ENCODE results near the gene POLK. TPM values are rescaled to one million over a fixed set of nuclear protein-coding genes. Genes with fewer than 3 reads are reported as not detected.

Gene POLK
- total RNA-seq (2022): 7.5 and 11.1 TPM in 2 replicates
- percentile 67 among the genes with signal in this experiment for Bru-seq, nascent RNA
- percentile 68 among the genes with signal in this experiment for BruChase-seq, experiment 1, labeled RNA remaining after a 2-hour chase
- percentile 62 among the genes with signal in this experiment for BruChase-seq, experiment 2, labeled RNA remaining after a 6-hour chase
- long read RNA-seq, partial matches to known transcripts: 1 of 2 reads
- long read RNA-seq, other reads (novel, unspliced or antisense): 1 of 2 reads

GRCh38 chr5:75511435-75512382 is at the start of gene POLK, which contains the start of gene CERT1:
Gene POLK (plus strand): TSS chr5:75511891.
Gene CERT1 (minus strand): TSS chr5:75511629. CDS start chr5:75511207, 422 bp downstream.
- peaks cover 15% of the 10 kb centered on the region for H3K4me1 Mint-ChIP-seq (ENCODE audit: low read depth, unreplicated experiment)
- H3K27ac Mint-ChIP-seq (ENCODE audit: unreplicated experiment): peak within 1 kb of the TSS; percentile 91
- H3K9me3 ChIP-seq: no peaks in the 10 kb centered on the region
- peak; percentile 98 to 99 for DNase-seq
- ChIA-PET POLR2A (interaction anchor here (0.6 to 1.4 kb wide), 5 partner anchors 9 to 724 kb away, joined by 3 to 18 read pairs (median 4); partner anchors contain the start of gene HMGCR), CTCF (interaction anchor here (0.7 to 0.8 kb wide), 3 partner anchors 63 to 737 kb away, joined by 3 to 5 read pairs (median 4); no protein-coding TSS in a partner anchor)
- H3K36me3 Mint-ChIP-seq (ENCODE audit: insufficient read depth, unreplicated experiment): peaks cover 13% of the 10 kb centered on the region
- no peaks in the 10 kb centered on the region for H3K27me3 Mint-ChIP-seq (ENCODE audit: insufficient read depth, unreplicated experiment)
- peak within 1 kb of the TSS; percentile 98 for H3K4me3 ChIP-seq (ENCODE audit: low read depth, low read length)
- BruUV-seq (replicated peaks): no TSS peak
- intact Hi-C loops (cut with micrococcal nuclease; ENCODE audit: unreplicated experiment): loop anchor here (1.0 to 5.0 kb wide), 5 partner anchors 12 to 174 kb away; partner anchors contain the start of genes ANKDD1B and HMGCR
- H3K4me3 Mint-ChIP-seq (ENCODE audit: unreplicated experiment): peak within 1 kb of the TSS; percentile 100
- H3K36me3 ChIP-seq (ENCODE audit: control insufficient read depth, insufficient read depth, low read length): no peaks in the 10 kb centered on the region
- H3K4me1 ChIP-seq: peaks cover 5% of the 10 kb centered on the region
- no peak for TF ChIP-seq CTCF (IDR thresholded peaks at IDR 0.05; ENCODE audit: insufficient read depth in 1 of 2, low read depth in 1 of 2, low read length in 1 of 2, severe bottlenecking in 1 of 2, unreplicated experiment in 1 of 2)
- no peaks in the 10 kb centered on the region for H3K27me3 ChIP-seq (replicated peaks; ENCODE audit: control insufficient read depth, insufficient read depth, low read length)
- no peaks in the 10 kb centered on the region for H3K9me3 Mint-ChIP-seq (ENCODE audit: unreplicated experiment)

GRCh38 chr5:75463726-75464125 is 48.0 kb upstream of the POLK start:
- H3K36me3 ChIP-seq (ENCODE audit: control insufficient read depth, insufficient read depth, low read length): no peaks in the 10 kb centered on the region
- BruUV-seq (replicated peaks): no TSS peak
- no peak overlapping the region for H3K4me3 ChIP-seq (ENCODE audit: low read depth, low read length)
- Mint-ChIP-seq H3K9me3 (ENCODE audit: unreplicated experiment) (peaks cover 10% of the 10 kb centered on the region), H3K4me1 (ENCODE audit: low read depth, unreplicated experiment) (peaks cover 38% of the 10 kb centered on the region), H3K27me3 (ENCODE audit: insufficient read depth, unreplicated experiment) (no peaks in the 10 kb centered on the region), H3K4me3 (ENCODE audit: unreplicated experiment) (no peak overlapping the region), H3K27ac (ENCODE audit: unreplicated experiment) (no peak overlapping the region), H3K36me3 (ENCODE audit: insufficient read depth, unreplicated experiment) (peaks cover 12% of the 10 kb centered on the region)
- no peak for DNase-seq
- ChIA-PET CTCF (no interaction called here), POLR2A (no interaction called here)
- no peaks in the 10 kb centered on the region for H3K27me3 ChIP-seq (replicated peaks; ENCODE audit: control insufficient read depth, insufficient read depth, low read length)
- H3K9me3 ChIP-seq: no peaks in the 10 kb centered on the region
- intact Hi-C loops (cut with micrococcal nuclease; ENCODE audit: unreplicated experiment): no loop called here
- no peak for TF ChIP-seq CTCF (IDR thresholded peaks at IDR 0.05; ENCODE audit: insufficient read depth in 1 of 2, low read depth in 1 of 2, low read length in 1 of 2, severe bottlenecking in 1 of 2, unreplicated experiment in 1 of 2)
- H3K4me1 ChIP-seq: peaks cover 9% of the 10 kb centered on the region

- POLR2A ChIA-PET: no interaction called here
- Histone ChIP-seq H3K4me1 (peaks cover 9% of the 10 kb centered on the region; the same call in 1 of the 2 replicates), H3K9me3 (peaks cover 12% of the 10 kb centered on the region; the same call in 1 of the 2 replicates), H3K4me3 (ENCODE audit: low read depth, low read length) (no peak overlapping the region), H3K36me3 (ENCODE audit: control insufficient read depth, insufficient read depth, low read length) (no peaks in the 10 kb centered on the region), H3K27me3 (replicated peaks; ENCODE audit: control insufficient read depth, insufficient read depth, low read length) (no peaks in the 10 kb centered on the region)
- no peak for DNase-seq
- Mint-ChIP-seq H3K27me3 (ENCODE audit: insufficient read depth, unreplicated experiment) (no peaks in the 10 kb centered on the region), H3K4me1 (ENCODE audit: low read depth, unreplicated experiment) (peaks cover 44% of the 10 kb centered on the region), H3K4me3 (ENCODE audit: unreplicated experiment) (no peak overlapping the region), H3K9me3 (ENCODE audit: unreplicated experiment) (peaks cover 28% of the 10 kb centered on the region), H3K27ac (ENCODE audit: unreplicated experiment) (no peak overlapping the region), H3K36me3 (ENCODE audit: insufficient read depth, unreplicated experiment) (peaks cover 15% of the 10 kb centered on the region)
- intact Hi-C loops (cut with micrococcal nuclease; ENCODE audit: unreplicated experiment): loop anchor here (5.0 kb wide), 1 partner anchor 47 kb away; the partner anchor contains the start of genes CERT1 and POLK
- CTCF ChIA-PET: no interaction called here
- no TSS peak for BruUV-seq (replicated peaks)
- TF ChIP-seq CTCF (IDR thresholded peaks at IDR 0.05; ENCODE audit: insufficient read depth in 1 of 2, low read depth in 1 of 2, low read length in 1 of 2, severe bottlenecking in 1 of 2, unreplicated experiment in 1 of 2): no peak
These were observed 46.2 kb upstream of the POLK start for GRCh38 chr5:75465480-75465879.

Measured in Caco-2 (cell line).